IMR-90 (cell line): ENCODE data around the gene PPAN.

ENCODE experiments used
- BHLHE40 ChIP-seq: fragments of 150-350 bp; IDR thresholded peaks from 2 replicates; pipeline ENCODE4 v1.6.1; 2016; ENCODE audit warnings: mild to moderate bottlenecking, low read depth, low read length
- POLR2A ChIP-seq: IDR thresholded peaks from 2 replicates; pipeline ENCODE4 v1.6.1; 2012; ENCODE audit warnings: mild to moderate bottlenecking, low read depth, low read length
- TF ChIP-seq, protein P1 (sequence below): conservative IDR thresholded peaks from 2 replicates; pipeline ENCODE4 v1.5.1; 2012; ENCODE audit warnings: mild to moderate bottlenecking, low read depth, low read length, improper control_type of control experiment

- TF ChIP-seq, protein P1, sequence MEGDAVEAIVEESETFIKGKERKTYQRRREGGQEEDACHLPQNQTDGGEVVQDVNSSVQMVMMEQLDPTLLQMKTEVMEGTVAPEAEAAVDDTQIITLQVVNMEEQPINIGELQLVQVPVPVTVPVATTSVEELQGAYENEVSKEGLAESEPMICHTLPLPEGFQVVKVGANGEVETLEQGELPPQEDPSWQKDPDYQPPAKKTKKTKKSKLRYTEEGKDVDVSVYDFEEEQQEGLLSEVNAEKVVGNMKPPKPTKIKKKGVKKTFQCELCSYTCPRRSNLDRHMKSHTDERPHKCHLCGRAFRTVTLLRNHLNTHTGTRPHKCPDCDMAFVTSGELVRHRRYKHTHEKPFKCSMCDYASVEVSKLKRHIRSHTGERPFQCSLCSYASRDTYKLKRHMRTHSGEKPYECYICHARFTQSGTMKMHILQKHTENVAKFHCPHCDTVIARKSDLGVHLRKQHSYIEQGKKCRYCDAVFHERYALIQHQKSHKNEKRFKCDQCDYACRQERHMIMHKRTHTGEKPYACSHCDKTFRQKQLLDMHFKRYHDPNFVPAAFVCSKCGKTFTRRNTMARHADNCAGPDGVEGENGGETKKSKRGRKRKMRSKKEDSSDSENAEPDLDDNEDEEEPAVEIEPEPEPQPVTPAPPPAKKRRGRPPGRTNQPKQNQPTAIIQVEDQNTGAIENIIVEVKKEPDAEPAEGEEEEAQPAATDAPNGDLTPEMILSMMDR = no peak
- TF ChIP-seq BHLHE40 (no peak), POLR2A (no peak)
Observed at GRCh38 chr19:10112037-10112761, 6.0 kb downstream of the PPAN start.
